ENCODE results near the gene SDR9C7. TPM values are rescaled to one million over a fixed set of nuclear protein-coding genes. Genes with fewer than 3 reads are reported as not detected.

Gene SDR9C7
- total and polyA plus RNA-seq, 12 donors: 0.06 TPM; not detected in 11

DNA sequence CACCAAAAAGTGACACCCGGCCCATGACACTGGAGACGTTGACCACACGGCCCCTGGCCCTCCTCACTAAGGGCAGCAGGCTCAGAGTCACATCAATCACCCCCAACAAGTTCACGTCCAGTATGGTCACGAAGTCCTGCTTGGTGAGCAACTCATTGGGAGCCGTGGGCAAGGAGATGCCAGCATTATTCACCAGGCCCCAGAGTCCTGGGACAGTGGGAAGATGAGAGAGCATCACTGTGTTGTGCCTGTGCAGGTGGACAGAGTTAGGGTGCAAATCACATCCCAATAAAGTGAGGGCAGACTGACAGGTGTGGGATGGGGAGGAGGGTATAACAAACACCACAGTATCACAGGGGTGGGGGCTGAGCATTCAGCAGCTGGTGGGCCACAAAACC, 20.7 kb upstream of the SDR9C7 start:
- H3K27ac ChIP-seq: no peak overlapping the region
- no peak for TF ChIP-seq POLR2A (IDR thresholded peaks at IDR 0.05)
- TF ChIP-seq, protein P1, sequence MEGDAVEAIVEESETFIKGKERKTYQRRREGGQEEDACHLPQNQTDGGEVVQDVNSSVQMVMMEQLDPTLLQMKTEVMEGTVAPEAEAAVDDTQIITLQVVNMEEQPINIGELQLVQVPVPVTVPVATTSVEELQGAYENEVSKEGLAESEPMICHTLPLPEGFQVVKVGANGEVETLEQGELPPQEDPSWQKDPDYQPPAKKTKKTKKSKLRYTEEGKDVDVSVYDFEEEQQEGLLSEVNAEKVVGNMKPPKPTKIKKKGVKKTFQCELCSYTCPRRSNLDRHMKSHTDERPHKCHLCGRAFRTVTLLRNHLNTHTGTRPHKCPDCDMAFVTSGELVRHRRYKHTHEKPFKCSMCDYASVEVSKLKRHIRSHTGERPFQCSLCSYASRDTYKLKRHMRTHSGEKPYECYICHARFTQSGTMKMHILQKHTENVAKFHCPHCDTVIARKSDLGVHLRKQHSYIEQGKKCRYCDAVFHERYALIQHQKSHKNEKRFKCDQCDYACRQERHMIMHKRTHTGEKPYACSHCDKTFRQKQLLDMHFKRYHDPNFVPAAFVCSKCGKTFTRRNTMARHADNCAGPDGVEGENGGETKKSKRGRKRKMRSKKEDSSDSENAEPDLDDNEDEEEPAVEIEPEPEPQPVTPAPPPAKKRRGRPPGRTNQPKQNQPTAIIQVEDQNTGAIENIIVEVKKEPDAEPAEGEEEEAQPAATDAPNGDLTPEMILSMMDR (IDR thresholded peaks at IDR 0.05): no peak
- H3K9me3 ChIP-seq (replicated peaks in 1 of 3): no peaks in the 10 kb centered on the region
- no peaks in the 10 kb centered on the region for H3K36me3 ChIP-seq (replicated peaks in 1 of 2)
- no peak for DNase-seq
- H3K4me3 ChIP-seq: no peak overlapping the region
- no peaks in the 10 kb centered on the region for H3K4me1 ChIP-seq (replicated peaks in 1 of 2)
- no peaks in the 10 kb centered on the region for H3K27me3 ChIP-seq
- 76 to 89% (median 82%) methylated on average over 3 to 6 of the region's 6 CpGs for WGBS, 4 donors
- intact Hi-C loops (cut with DNase I): no loop called here

DNA sequence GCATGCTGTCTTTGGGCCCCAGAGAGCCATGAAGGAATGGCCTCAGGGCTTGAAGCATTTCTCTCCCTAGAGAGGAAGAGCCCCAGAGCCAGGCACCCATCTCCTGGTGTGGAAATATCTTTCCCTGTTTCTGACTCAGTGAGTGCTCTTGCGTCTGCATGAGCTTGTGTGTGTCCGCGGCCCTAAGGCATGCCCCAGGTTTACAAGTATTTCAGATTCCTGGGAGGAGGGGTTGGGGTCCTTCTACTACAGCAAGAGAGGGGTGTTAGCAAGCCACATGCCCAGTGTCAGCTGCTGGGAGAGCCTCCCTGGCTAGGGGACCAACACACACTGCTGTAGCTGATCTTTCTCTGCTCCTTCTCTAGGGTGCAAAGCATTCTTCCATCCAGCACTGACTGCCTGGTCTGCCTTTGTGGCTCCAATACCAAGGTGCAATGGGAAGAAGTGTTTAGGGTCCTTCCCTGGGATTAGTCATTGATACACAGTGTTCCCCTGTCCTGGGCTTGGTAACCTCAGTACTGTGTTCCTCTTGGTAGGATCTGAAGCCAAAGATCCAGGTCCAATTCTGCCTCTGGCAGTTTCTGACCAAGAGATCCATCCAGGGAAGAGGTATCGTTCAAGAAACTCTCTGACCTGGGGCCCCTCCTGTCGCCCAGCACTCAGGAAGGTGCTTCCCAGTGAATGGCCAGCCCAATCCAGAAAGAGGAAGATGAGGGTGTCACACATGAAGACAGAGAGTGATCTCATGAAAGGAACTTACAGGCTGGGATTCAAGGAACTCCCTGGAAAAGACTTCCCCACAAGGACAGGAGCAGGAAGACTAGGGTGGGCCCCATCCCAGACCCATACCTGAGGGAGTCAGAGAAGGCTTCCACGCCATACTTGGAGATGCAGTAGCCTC, 20.1 kb upstream of the SDR9C7 start:
- Histone ChIP-seq H3K9me3 (replicated peaks in 1 of 3) (no peaks in the 10 kb centered on the region), H3K27ac (no peak overlapping the region), H3K36me3 (replicated peaks in 1 of 2) (no peaks in the 10 kb centered on the region), H3K4me1 (replicated peaks in 1 of 2) (no peaks in the 10 kb centered on the region), H3K4me3 (no peak overlapping the region), H3K27me3 (no peaks in the 10 kb centered on the region)
- TF ChIP-seq, protein P1 (IDR thresholded peaks at IDR 0.05): no peak
- no peak for TF ChIP-seq POLR2A (IDR thresholded peaks at IDR 0.05)
- intact Hi-C loops (cut with DNase I): no loop called here
- WGBS, 4 donors: 90 to 100% (median 96%) methylated on average over 5 to 6 of the region's 6 CpGs
- DNase-seq: no peak

DNA sequence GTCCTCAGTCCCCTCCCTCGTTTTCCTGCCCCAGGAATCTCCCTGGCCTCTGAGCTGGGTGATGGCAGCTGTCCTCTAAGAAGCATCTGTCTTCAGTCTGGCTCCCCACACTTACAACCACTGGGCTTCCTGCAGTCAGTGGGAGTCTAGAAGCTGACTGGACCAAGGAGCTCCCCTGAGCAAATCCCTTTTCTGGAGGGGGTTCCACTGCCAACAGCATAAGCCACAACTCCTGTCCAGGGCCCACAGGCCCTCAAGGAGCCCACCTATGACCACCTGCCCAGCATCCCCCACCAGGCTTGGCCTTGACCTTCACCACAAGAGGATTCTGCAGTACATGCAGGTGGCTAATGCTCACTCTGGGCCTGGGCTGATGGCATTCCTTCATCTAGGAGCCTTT, 19.1 kb upstream of the SDR9C7 start:
- H3K36me3 ChIP-seq (replicated peaks in 1 of 2): no peaks in the 10 kb centered on the region
- H3K27ac ChIP-seq: no peak overlapping the region
- no peak for DNase-seq
- H3K4me1 ChIP-seq (replicated peaks in 1 of 2): no peaks in the 10 kb centered on the region
- 16 to 38% (median 25%) methylated on average over 1 of the region's 1 CpG for WGBS, 4 donors
- TF ChIP-seq, protein P1 (IDR thresholded peaks at IDR 0.05): no peak
- no peak for TF ChIP-seq POLR2A (IDR thresholded peaks at IDR 0.05)
- intact Hi-C loops (cut with DNase I): no loop called here
- no peaks in the 10 kb centered on the region for H3K9me3 ChIP-seq (replicated peaks in 1 of 3)
- H3K27me3 ChIP-seq: no peaks in the 10 kb centered on the region
- no peak overlapping the region for H3K4me3 ChIP-seq

DNA sequence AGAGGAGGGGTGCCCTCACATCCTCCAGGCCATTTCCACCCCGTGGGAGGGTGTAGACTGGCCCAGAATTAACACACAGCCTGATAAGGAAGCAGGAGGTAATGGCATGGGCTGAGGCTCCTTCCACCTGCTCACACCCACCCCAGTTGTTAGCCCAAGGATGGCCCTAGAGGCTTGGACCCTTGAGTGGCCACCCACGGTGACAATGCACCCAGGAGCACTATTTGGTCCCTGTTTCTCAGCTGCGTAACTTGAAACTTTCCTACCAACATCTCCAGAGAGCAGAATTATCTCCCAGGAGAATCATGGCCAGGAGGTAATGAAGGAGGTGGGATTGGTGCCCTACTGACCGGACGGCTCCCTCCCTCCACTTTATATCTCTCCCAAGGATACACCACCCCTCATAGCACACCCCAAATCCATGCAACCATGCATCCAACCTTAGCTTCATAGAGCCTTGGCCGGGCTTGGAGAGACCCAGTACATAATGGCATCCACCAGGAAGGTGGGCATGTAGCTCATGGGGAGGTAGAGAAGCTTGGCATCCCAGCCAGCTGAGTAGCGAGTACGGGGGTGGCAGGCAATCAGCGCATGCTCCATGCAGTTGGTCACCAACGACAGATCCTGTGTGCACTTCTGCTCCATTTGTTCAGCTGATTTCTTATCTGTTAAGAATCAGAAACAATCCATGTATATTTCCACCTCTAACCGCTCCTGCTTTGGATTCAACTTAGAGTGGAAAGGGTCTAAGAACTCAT, 17.6 kb upstream of the SDR9C7 start:
- intact Hi-C loops (cut with DNase I): no loop called here
- H3K4me3 ChIP-seq: no peak overlapping the region
- H3K27me3 ChIP-seq: no peaks in the 10 kb centered on the region
- WGBS, 4 donors: 84 to 89% (median 86%) methylated on average over 10 to 11 of the region's 11 CpGs
- no peaks in the 10 kb centered on the region for H3K36me3 ChIP-seq (replicated peaks in 1 of 2)
- no peaks in the 10 kb centered on the region for H3K4me1 ChIP-seq (replicated peaks in 1 of 2)
- no peaks in the 10 kb centered on the region for H3K9me3 ChIP-seq (replicated peaks in 1 of 3)
- TF ChIP-seq, protein P1 (IDR thresholded peaks at IDR 0.05): no peak
- no peak for TF ChIP-seq POLR2A (IDR thresholded peaks at IDR 0.05)
- no peak for DNase-seq
- no peak overlapping the region for H3K27ac ChIP-seq
